Measurements from ENCODE around the gene EYS. TPM values are rescaled to one million over a fixed set of nuclear protein-coding genes. Genes with fewer than 3 reads are reported as not detected.

Gene EYS
- total and polyA plus RNA-seq, 2 experiments from 2014 or later, result 0.04 TPM; not detected in 1

GRCh38 chr6:63674635-63675034 lies 2032.4 kb downstream of the EYS start:
- TF ChIP-seq EZH2phosphoT487 (IDR thresholded peaks at IDR 0.05; ENCODE audit: insufficient read depth, low read depth) (no peak), EZH2 (IDR thresholded peaks at IDR 0.05; ENCODE audit: insufficient read depth, poor library complexity, severe bottlenecking) (no peak)
- Histone ChIP-seq H3F3A (ENCODE audit: insufficient read depth) (peaks cover 9% of the 10 kb centered on the region; the same call in 1 of the 2 replicates), H3K79me2 (ENCODE audit: insufficient read depth) (peaks cover 99% of the 10 kb centered on the region), H3K36me3 (ENCODE audit: low read depth) (no peaks in the 10 kb centered on the region), H3K4me1 (ENCODE audit: insufficient read depth) (peaks cover 11% of the 10 kb centered on the region; the same call in 1 of the 2 replicates), H4K20me1 (ENCODE audit: insufficient read depth) (peaks cover 18% of the 10 kb centered on the region), H3K27me3 (replicated peaks; ENCODE audit: insufficient read depth) (no peaks in the 10 kb centered on the region), H2AFZ (no peak overlapping the region), H3K9ac (no peak overlapping the region), H3K4me3 (no peak overlapping the region), H3K9me2 (ENCODE audit: insufficient read depth) (no peaks in the 10 kb centered on the region), H3K27ac (no peak overlapping the region), H3K4me2 (ENCODE audit: unreplicated experiment) (no peak overlapping the region), H3K9me3 (ENCODE audit: low read depth) (no peaks in the 10 kb centered on the region)
- in situ Hi-C loops (cut with MboI), result no loop called here
- 61 to 64% methylated on average over 3 of the region's 3 CpGs for WGBS, 2 experiments (ENCODE audit: low coverage in 1 of 2, low lambda C conversion rate in 2 of 2, missing lambda C conversion rate in 2 of 2)
- DNase-seq, result no peak

DNA sequence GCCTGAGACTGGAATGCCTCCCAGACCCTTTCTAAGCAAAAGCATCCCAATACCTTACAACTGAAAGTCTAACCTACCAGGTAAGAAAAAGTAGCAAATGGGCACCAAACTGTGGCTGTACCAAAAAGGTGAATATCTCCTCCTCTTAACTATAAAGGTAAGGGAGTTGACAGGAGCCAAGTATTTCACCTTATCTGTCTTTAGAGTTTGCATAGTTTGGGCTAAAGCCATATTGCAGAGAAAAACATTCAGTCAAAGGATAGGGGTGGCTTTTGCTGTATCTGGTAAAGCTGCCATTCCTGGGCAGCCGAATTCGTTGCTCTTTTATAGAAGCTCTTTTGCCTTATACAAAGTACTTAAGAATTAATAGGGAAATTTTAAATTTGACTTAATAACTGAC lies 2033.3 kb downstream of the EYS start:
- no peak for DNase-seq
- Histone ChIP-seq H3K4me2 (ENCODE audit: unreplicated experiment) (no peak overlapping the region), H4K20me1 (ENCODE audit: insufficient read depth) (peaks cover 10% of the 10 kb centered on the region), H3K9me3 (ENCODE audit: low read depth) (no peaks in the 10 kb centered on the region), H3F3A (ENCODE audit: insufficient read depth) (peaks cover 9% of the 10 kb centered on the region; the same call in 1 of the 2 replicates), H3K9me2 (ENCODE audit: insufficient read depth) (no peaks in the 10 kb centered on the region), H3K36me3 (ENCODE audit: low read depth) (no peaks in the 10 kb centered on the region), H3K4me3 (no peak overlapping the region), H2AFZ (no peak overlapping the region), H3K27ac (no peak overlapping the region), H3K9ac (no peak overlapping the region), H3K79me2 (ENCODE audit: insufficient read depth) (peaks cover 99% of the 10 kb centered on the region), H3K27me3 (replicated peaks; ENCODE audit: insufficient read depth) (no peaks in the 10 kb centered on the region), H3K4me1 (ENCODE audit: insufficient read depth) (peaks cover 11% of the 10 kb centered on the region; the same call in 1 of the 2 replicates)
- 96 to 100% methylated on average over 2 of the region's 2 CpGs for WGBS, 2 experiments (ENCODE audit: low coverage in 1 of 2, low lambda C conversion rate in 2 of 2, missing lambda C conversion rate in 2 of 2)
- no peak for TF ChIP-seq EZH2phosphoT487 (IDR thresholded peaks at IDR 0.05; ENCODE audit: insufficient read depth, low read depth)
- no peak for TF ChIP-seq EZH2 (IDR thresholded peaks at IDR 0.05; ENCODE audit: insufficient read depth, poor library complexity, severe bottlenecking)
- in situ Hi-C loops (cut with MboI), result no loop called here

- DNase-seq, result no peak
- Histone ChIP-seq H3K9me3 (ENCODE audit: low read depth) (no peaks in the 10 kb centered on the region), H3K79me2 (ENCODE audit: insufficient read depth) (peaks cover 99% of the 10 kb centered on the region), H4K20me1 (ENCODE audit: insufficient read depth) (peaks cover 10% of the 10 kb centered on the region), H3K4me3 (no peak overlapping the region), H3K4me1 (ENCODE audit: insufficient read depth) (peaks cover 10% of the 10 kb centered on the region; the same call in 1 of the 2 replicates), H3K36me3 (ENCODE audit: low read depth) (no peaks in the 10 kb centered on the region), H3K4me2 (ENCODE audit: unreplicated experiment) (no peak overlapping the region), H3K27me3 (replicated peaks; ENCODE audit: insufficient read depth) (no peaks in the 10 kb centered on the region), H3K9me2 (ENCODE audit: insufficient read depth) (no peaks in the 10 kb centered on the region), H3K27ac (no peak overlapping the region), H2AFZ (no peak overlapping the region), H3K9ac (no peak overlapping the region), H3F3A (ENCODE audit: insufficient read depth) (peaks cover 9% of the 10 kb centered on the region; the same call in 1 of the 2 replicates)
- no peak for TF ChIP-seq EZH2phosphoT487 (IDR thresholded peaks at IDR 0.05; ENCODE audit: insufficient read depth, low read depth)
- no peak for TF ChIP-seq EZH2 (IDR thresholded peaks at IDR 0.05; ENCODE audit: insufficient read depth, poor library complexity, severe bottlenecking)
- WGBS, 2 experiments (ENCODE audit: low coverage in 1 of 2, low lambda C conversion rate in 2 of 2, missing lambda C conversion rate in 2 of 2), result 96 to 98% methylated on average over 3 of the region's 3 CpGs
- in situ Hi-C loops (cut with MboI), result no loop called here
Observed at GRCh38 chr6:63672582-63673129, 2034.4 kb downstream of the EYS start.

DNA sequence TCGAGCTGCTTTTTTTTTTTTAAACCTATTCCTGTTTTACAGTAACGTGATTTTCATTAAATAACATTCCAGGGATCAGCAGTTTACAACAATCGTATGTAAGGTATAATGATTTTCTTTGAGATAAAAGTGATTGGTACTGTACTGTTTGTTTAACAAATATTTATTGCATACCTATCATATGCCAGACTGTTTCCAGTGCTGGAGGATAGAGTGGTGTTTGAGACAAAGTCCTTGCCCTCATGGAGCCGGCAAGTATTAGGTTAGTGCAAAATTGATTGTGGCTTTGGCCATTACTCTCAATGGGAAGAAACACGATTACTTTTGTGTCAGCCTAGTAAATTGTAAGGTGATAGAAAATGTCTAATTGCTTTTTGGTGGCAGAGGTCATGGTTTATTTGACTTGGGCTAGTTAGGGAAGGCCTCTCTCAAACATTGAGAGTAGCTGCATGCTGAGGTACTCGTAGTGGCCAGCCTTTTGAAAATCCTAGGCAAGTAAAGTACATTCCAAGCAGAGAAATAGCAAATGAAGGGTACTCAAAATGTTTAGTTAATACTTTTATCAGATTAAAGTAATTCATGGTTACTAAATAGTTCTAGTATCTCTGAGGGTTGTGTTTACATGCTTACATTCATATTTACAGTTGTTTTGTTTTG lies 2035.8 kb downstream of the EYS start:
- DNase-seq, result no peak
- Histone ChIP-seq H3K27ac (no peak overlapping the region), H3K4me2 (ENCODE audit: unreplicated experiment) (no peak overlapping the region), H3K4me3 (no peak overlapping the region), H2AFZ (no peak overlapping the region), H3K27me3 (replicated peaks; ENCODE audit: insufficient read depth) (no peaks in the 10 kb centered on the region), H3K9me2 (ENCODE audit: insufficient read depth) (no peaks in the 10 kb centered on the region), H3K36me3 (ENCODE audit: low read depth) (no peaks in the 10 kb centered on the region), H3K9ac (no peak overlapping the region), H3K9me3 (ENCODE audit: low read depth) (no peaks in the 10 kb centered on the region), H3K4me1 (ENCODE audit: insufficient read depth) (no peaks in the 10 kb centered on the region; the same call in 1 of the 2 replicates), H3K79me2 (ENCODE audit: insufficient read depth) (peaks cover 100% of the 10 kb centered on the region), H4K20me1 (ENCODE audit: insufficient read depth) (peaks cover 10% of the 10 kb centered on the region), H3F3A (ENCODE audit: insufficient read depth) (peaks cover 7% of the 10 kb centered on the region; the same call in 1 of the 2 replicates)
- in situ Hi-C loops (cut with MboI), result no loop called here
- 74 to 76% methylated on average over 6 of the region's 6 CpGs for WGBS, 2 experiments (ENCODE audit: low coverage in 1 of 2, low lambda C conversion rate in 2 of 2, missing lambda C conversion rate in 2 of 2)
- no peak for TF ChIP-seq EZH2phosphoT487 (IDR thresholded peaks at IDR 0.05; ENCODE audit: insufficient read depth, low read depth)
- no peak for TF ChIP-seq EZH2 (IDR thresholded peaks at IDR 0.05; ENCODE audit: insufficient read depth, poor library complexity, severe bottlenecking)

Data from GM23248 (cell line).